Peyer's patch (tissue), 4 donors: Measurements from ENCODE around the gene TMEM97. TPM values are rescaled to one million over a fixed set of nuclear protein-coding genes. Genes with fewer than 3 reads are reported as not detected.
"Not testable (repeated sequence)": the region's sequence is repeated elsewhere in the genome, so short reads cannot be mapped to it uniquely, and the experiment has no call there.

Source experiments
- DNase-seq, 3 donors: peaks; one replicate each; pipeline ENCODE4 v3.0.0-alpha.2; 2017 to 2019
- H3K27ac ChIP-seq, 4 donors: fragments of 200-600 bp; sonication (generic); one replicate each; pipeline ENCODE4 v1.5.1; 2016 to 2019
- H3K27me3 ChIP-seq, 2 donors: fragments of 200-600 bp; sonication (generic); one replicate each; pipeline ENCODE4 v1.5.1; 2019
- H3K36me3 ChIP-seq, 3 donors: fragments of 200-600 bp; sonication (generic); one replicate each; pipeline ENCODE4 v1.5.1; 2016 to 2019
- H3K4me1 ChIP-seq, 4 donors: fragments of 200-600 bp; sonication (generic); one replicate each; pipeline ENCODE4 v1.5.1; 2016 to 2019
- H3K4me3 ChIP-seq, 4 donors: fragments of 200-600 bp; sonication (generic); 1 replicate in 3 of 4; 2 replicates in 1 of 4; pipeline ENCODE4 v1.5.1; 2016 to 2019; ENCODE audit warnings: mild to moderate bottlenecking in 1 of 4
- H3K9me3 ChIP-seq, 4 donors: fragments of 200-600 bp; sonication (generic); one replicate each; pipeline ENCODE4 v1.5.1; 2016 to 2019; ENCODE audit warnings: mild to moderate bottlenecking in 1 of 4
- POLR2A ChIP-seq, 2 donors: fragments of 450-650 bp; IDR thresholded peaks; one replicate each; pipeline ENCODE4 v1.5.1; 2017; ENCODE audit warnings: antibody characterized with exemption in 2 of 2, mild to moderate bottlenecking in 2 of 2, moderate library complexity in 2 of 2
- total RNA-seq, 4 donors: library from RNA; depleted of rRNA; stranded (reverse); fragments of >200 nt; gene quantifications; one replicate each; pipeline ENCODE4 v1.1.0, GENCODE V29; 2016
- TF ChIP-seq, protein P1 (sequence below), 6 experiments: fragments of 450-650 bp in 4 of 6; fragments of 200-600 bp in 2 of 6; sonication (generic) in 1 of 6; IDR thresholded peaks; one replicate each; pipeline ENCODE4 v1.5.1; 2017 to 2019; ENCODE audit warnings: antibody characterized with exemption in 6 of 6, mild to moderate bottlenecking in 3 of 6, moderate library complexity in 1 of 6

Gene TMEM97
- total RNA-seq, 4 donors from 2014 or later: 7.7 to 8.9 (median 8.1) TPM

DNA sequence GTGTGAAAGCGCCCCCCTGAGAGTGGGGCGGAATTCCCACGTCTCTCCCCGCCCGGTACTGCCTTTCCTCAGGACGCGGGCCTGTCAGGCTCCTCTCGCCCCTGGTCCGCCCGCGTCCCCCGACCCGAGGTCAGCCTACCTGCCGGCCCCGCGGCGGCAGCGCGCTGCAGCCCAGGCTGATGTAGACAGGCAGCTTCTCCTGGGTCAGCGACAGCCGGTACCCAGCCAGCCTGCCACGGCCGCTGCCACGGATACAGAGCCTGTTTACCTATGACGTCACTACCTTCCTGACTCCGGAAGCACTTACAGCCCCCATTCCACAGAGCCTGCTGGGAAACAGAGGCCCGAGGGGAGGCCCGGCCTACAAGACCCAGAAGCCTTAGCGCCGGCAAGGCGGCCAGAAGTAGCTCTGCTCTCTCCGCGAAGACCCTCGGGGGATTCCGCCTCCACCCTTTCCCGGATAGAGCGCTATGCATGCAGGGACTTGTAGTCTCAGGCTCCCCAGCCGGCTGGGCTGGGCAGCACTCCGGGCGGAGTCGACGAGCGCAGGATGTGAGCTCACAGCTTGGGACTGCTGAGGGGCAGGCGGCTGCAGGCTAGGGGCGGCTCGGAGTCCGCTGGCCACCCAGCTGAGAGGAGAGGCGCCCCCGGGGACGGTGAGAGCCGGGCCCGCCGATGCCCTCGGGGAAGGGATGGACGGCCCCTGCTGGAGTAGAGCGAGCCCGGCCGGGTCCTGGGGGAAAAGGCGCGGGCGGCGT, 16.4 kb downstream of the TMEM97 start, which contains the start of the genes IFT20 and TNFAIP1:
IFT20 (minus strand) TSS at position 272 of the 758 bp plus-strand sequence. CDS start 3,487 bp downstream, outside the sequence.
TNFAIP1 (plus strand) TSS at position 561 of the 758 bp plus-strand sequence. CDS start 3,761 bp downstream, outside the sequence.
- DNase-seq: peak; percentile 97 to 99 (median 97)
- Histone ChIP-seq H3K27ac (peak within 1 kb of the TSS; percentile 84 to 95 (median 88)), H3K36me3 (peaks cover 0 to 24% (median 0%) of the 10 kb centered on the region in 3 donors), H3K4me1 (peaks cover 0 to 33% (median 6%) of the 10 kb centered on the region in 4 donors), H3K4me3 (peak within 1 kb of the TSS; percentile 80 to 91 (median 90)), H3K9me3 (no peaks in the 10 kb centered on the region), H3K27me3 (no peaks in the 10 kb centered on the region)
- TF ChIP-seq POLR2A (IDR thresholded peaks at IDR 0.05): peak; percentile 70 to 93
- TF ChIP-seq, protein P1, sequence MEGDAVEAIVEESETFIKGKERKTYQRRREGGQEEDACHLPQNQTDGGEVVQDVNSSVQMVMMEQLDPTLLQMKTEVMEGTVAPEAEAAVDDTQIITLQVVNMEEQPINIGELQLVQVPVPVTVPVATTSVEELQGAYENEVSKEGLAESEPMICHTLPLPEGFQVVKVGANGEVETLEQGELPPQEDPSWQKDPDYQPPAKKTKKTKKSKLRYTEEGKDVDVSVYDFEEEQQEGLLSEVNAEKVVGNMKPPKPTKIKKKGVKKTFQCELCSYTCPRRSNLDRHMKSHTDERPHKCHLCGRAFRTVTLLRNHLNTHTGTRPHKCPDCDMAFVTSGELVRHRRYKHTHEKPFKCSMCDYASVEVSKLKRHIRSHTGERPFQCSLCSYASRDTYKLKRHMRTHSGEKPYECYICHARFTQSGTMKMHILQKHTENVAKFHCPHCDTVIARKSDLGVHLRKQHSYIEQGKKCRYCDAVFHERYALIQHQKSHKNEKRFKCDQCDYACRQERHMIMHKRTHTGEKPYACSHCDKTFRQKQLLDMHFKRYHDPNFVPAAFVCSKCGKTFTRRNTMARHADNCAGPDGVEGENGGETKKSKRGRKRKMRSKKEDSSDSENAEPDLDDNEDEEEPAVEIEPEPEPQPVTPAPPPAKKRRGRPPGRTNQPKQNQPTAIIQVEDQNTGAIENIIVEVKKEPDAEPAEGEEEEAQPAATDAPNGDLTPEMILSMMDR (IDR thresholded peaks at IDR 0.05): no peak

GRCh38 chr17:28335959-28336871, 17.2 kb downstream of the TMEM97 start:
- peak overlapping the region; percentile 80 to 91 (median 90) for H3K4me3 ChIP-seq
- TF ChIP-seq, protein P1 (IDR thresholded peaks at IDR 0.05): no peak
- TF ChIP-seq POLR2A (IDR thresholded peaks at IDR 0.05): peak in 1 of 2 donors; percentile 9
- peaks cover 0 to 33% (median 6%) of the 10 kb centered on the region in 4 donors for H3K4me1 ChIP-seq
- no peaks in the 10 kb centered on the region for H3K9me3 ChIP-seq
- no peaks in the 10 kb centered on the region for H3K27me3 ChIP-seq
- H3K36me3 ChIP-seq: peaks cover 0 to 24% (median 0%) of the 10 kb centered on the region in 3 donors
- H3K27ac ChIP-seq: peak overlapping the region; percentile 84 to 95 (median 88)
- DNase-seq: peak in 1 of 3 donors; percentile 63

DNA sequence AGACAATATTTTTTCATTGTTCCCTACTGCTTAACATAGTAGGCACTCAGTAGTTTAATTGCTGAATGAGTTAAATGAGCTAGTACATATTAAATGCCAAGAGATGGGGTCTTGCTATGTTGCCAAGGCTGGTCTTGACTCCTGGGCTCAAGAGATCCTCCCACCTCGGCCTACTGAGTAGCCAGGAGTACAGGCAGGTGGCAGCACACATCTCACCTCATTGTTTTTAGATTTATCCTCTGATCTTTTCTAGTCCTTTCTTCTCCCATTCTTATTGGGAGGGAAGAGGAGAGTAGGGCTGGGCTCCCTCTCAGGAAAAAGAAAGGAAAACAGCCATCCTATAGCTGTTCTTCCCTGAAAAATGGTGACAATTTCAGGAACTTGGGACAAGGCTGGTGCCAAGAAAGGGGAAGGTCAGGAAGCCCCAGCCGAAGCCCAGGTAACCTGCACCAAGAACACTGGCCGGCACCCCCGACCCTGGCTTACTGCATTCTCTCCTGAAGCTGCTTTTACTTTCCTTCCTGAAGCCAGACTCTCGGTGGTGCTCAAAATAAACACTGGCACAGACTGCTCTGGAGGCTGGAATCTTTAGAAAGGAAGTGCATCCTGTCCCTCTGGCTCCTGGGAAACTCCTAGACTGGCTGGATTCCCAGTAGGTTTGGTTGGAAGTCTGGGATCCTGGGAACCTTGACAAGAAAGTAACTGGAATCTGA, 19.2 kb downstream of the TMEM97 start:
- TF ChIP-seq, protein P1 (IDR thresholded peaks at IDR 0.05): no peak
- no peak for TF ChIP-seq POLR2A (IDR thresholded peaks at IDR 0.05)
- H3K27ac ChIP-seq: peak overlapping the region in 2 of 4 donors; percentile 6 to 28
- H3K4me3 ChIP-seq: no peak overlapping the region

GRCh38 chr17:28338769-28339212, 19.8 kb downstream of the TMEM97 start:
- H3K36me3 ChIP-seq: peaks cover 0 to 43% (median 3%) of the 10 kb centered on the region in 3 donors
- H3K4me3 ChIP-seq, H3K27me3 ChIP-seq, H3K9me3 ChIP-seq, DNase-seq: not testable (repeated sequence)
- peak overlapping the region in 2 of 4 donors; percentile 3 to 6 for H3K27ac ChIP-seq
- peaks cover 0 to 25% (median 6%) of the 10 kb centered on the region in 4 donors for H3K4me1 ChIP-seq

More for the DNA sequence above, 19.2 kb downstream of the TMEM97 start:
- Histone ChIP-seq H3K9me3 (no peaks in the 10 kb centered on the region), H3K36me3 (peaks cover 0 to 38% (median 3%) of the 10 kb centered on the region in 3 donors), H3K27me3 (no peaks in the 10 kb centered on the region), H3K4me1 (peaks cover 0 to 31% (median 6%) of the 10 kb centered on the region in 4 donors)
- no peak for DNase-seq

DNA sequence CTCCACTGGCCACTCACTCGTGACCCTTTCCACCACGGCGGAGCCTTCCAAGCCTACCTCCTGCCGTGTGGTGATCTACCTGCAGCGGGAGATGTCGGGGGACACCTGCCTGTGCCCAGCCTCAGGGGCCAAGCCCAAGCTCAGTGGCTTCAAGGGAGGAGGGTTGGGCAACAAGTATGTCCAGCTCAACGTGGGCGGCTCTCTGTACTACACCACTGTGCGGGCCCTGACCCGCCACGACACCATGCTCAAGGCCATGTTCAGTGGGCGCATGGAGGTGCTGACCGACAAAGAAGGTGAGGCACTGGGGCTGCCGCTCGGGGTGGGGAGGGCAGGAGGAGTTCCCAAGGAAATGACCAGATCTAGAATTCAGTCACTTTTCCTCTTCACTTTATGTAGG, 20.4 kb downstream of the TMEM97 start:
- DNase-seq: no peak
- Histone ChIP-seq H3K27me3 (no peaks in the 10 kb centered on the region), H3K36me3 (peaks cover 0 to 50% (median 3%) of the 10 kb centered on the region in 3 donors), H3K4me1 (peaks cover 0 to 19% (median 6%) of the 10 kb centered on the region in 4 donors), H3K4me3 (no peak overlapping the region), H3K27ac (no peak overlapping the region), H3K9me3 (no peaks in the 10 kb centered on the region)
- TF ChIP-seq POLR2A (IDR thresholded peaks at IDR 0.05): no peak
- TF ChIP-seq, protein P1 (IDR thresholded peaks at IDR 0.05): no peak
